Endothelial cell of umbilical vein (primary cell): ENCODE results near the gene RMND5A. TPM values are rescaled to one million over a fixed set of nuclear protein-coding genes. Genes with fewer than 3 reads are reported as not detected.

ENCODE experiments used
- BruUV-seq: library from RNA; stranded (reverse); fragments of 400-500 nt; replicated peaks from 2 replicates; lab custom pipeline; 2021; lab: Mats Ljungman, UMichigan
- CTCF ChIA-PET: fragments of 300-600, 350-600 bp; sonication (Branson Sonifier 250); formaldehyde crosslinking; loops from one replicate; lab custom pipeline; 2021; ENCODE audit warnings: antibody characterized with exemption, inconsistent platforms; lab: Charles Lee
- POLR2A ChIA-PET: fragments of 300-600, 350-600 bp; sonication (Branson Sonifier 250); formaldehyde crosslinking; loops from one replicate; lab custom pipeline; 2021; ENCODE audit warnings: antibody characterized with exemption, inconsistent platforms; lab: Charles Lee
- DNase-seq: peaks from one replicate; pipeline ENCODE4 v3.0.0-alpha.2; 2011; ENCODE audit warnings: low read depth, low spot score
- FAIRE-seq: peaks from 2 replicates; lab custom pipeline; 2011; peaks lifted over from hg19 to GRCh38; lab: Jason Lieb, UNC
- H2AFZ ChIP-seq: 2 replicates; pipeline ENCODE4 v1.6.0; 2012; ENCODE audit warnings: low read depth, low read length, control low read depth, inconsistent platforms
- H3K27ac ChIP-seq: 2 replicates; pipeline ENCODE4 v1.5.1; 2011; ENCODE audit warnings: low read depth, mild to moderate bottlenecking, control low read depth, low read length, moderate library complexity; ENCODE audit not compliant: insufficient read depth
- H3K27me3 ChIP-seq, 2 experiments: 2 replicates each; pipeline versions ENCODE4 v1.6.0 to v1.6.1; 2011; ENCODE audit warnings: low read length in 2 of 2, mixed read lengths in 1 of 2; ENCODE audit not compliant: control insufficient read depth in 2 of 2, insufficient read depth in 2 of 2
- H3K36me3 ChIP-seq, 2 experiments: 2 replicates in 1 of 2; 3 replicates in 1 of 2; pipeline ENCODE4 v1.5.1; 2011; ENCODE audit warnings: low read length in 2 of 2, mild to moderate bottlenecking in 1 of 2, moderate library complexity in 1 of 2; ENCODE audit not compliant: control insufficient read depth in 2 of 2, insufficient read depth in 2 of 2; ENCODE audit errors: extremely low read depth in 1 of 2
- H3K4me1 ChIP-seq: 3 replicates; pipeline ENCODE4 v1.5.1; 2011; ENCODE audit warnings: mild to moderate bottlenecking, low read length; ENCODE audit not compliant: control insufficient read depth, insufficient read depth; ENCODE audit errors: extremely low read depth
- H3K4me2 ChIP-seq: 2 replicates; pipeline ENCODE4 v1.6.1; 2011; ENCODE audit warnings: low read length, control low read depth, mixed read lengths; ENCODE audit not compliant: insufficient read depth
- H3K4me3 ChIP-seq, 3 experiments: fragments of 200-600 bp in 1 of 3; sonication (generic), shearing (Covaris generic) in 1 of 3; replicated peaks in 1 of 3; 2 replicates each; pipeline ENCODE4 v1.5.1; 2011 to 2016; ENCODE audit warnings: control low read depth in 3 of 3, low read length in 3 of 3, mild to moderate bottlenecking in 2 of 3, inconsistent platforms in 1 of 3, low read depth in 1 of 3, moderate library complexity in 1 of 3; ENCODE audit not compliant: insufficient read depth in 1 of 3
- H3K79me2 ChIP-seq: 2 replicates; pipeline ENCODE4 v1.6.0; 2012; ENCODE audit warnings: low read length, inconsistent platforms; ENCODE audit not compliant: control insufficient read depth, insufficient read depth
- H3K9ac ChIP-seq: replicated peaks from 2 replicates; pipeline ENCODE3; 2011; ENCODE audit warnings: low read length, control low read depth; ENCODE audit not compliant: insufficient read depth; ENCODE audit errors: extremely low read depth
- H3K9me1 ChIP-seq: replicated peaks from 3 replicates; pipeline ENCODE4 v1.6.0; 2011; ENCODE audit warnings: mild to moderate bottlenecking, low read length; ENCODE audit not compliant: control insufficient read depth, insufficient read depth; ENCODE audit errors: extremely low read depth
- H3K9me3 ChIP-seq: replicated peaks from 2 replicates; pipeline ENCODE4 v1.5.1; 2012; ENCODE audit warnings: low read length, inconsistent platforms; ENCODE audit not compliant: control insufficient read depth, insufficient read depth
- H4K20me1 ChIP-seq: replicated peaks from 2 replicates; pipeline ENCODE3; 2011; ENCODE audit warnings: mild to moderate bottlenecking, low read length; ENCODE audit not compliant: control insufficient read depth, insufficient read depth; ENCODE audit errors: extremely low read depth
- CTCF ChIP-seq, 2 donors: IDR thresholded peaks; 1 replicate in 1 of 2; 2 replicates in 1 of 2; pipeline ENCODE4 v1.5.1; 2011; ENCODE audit warnings: low read length in 2 of 2, mild to moderate bottlenecking in 2 of 2, moderate library complexity in 2 of 2, control low read depth in 1 of 2, inconsistent platforms in 1 of 2, low read depth in 1 of 2; ENCODE audit not compliant: insufficient read depth in 1 of 2; ENCODE audit errors: extremely low read depth in 1 of 2
- EZH2 ChIP-seq: IDR thresholded peaks from 2 replicates; pipeline ENCODE4 v1.6.1; 2012; ENCODE audit warnings: borderline replicate concordance, low read depth, mild to moderate bottlenecking, moderate library complexity, low read length, inconsistent platforms; ENCODE audit not compliant: severe bottlenecking
- FOS ChIP-seq: IDR thresholded peaks from 2 replicates; pipeline ENCODE4 v1.6.1; 2011; ENCODE audit warnings: mild to moderate bottlenecking, low read length, moderate library complexity, borderline replicate concordance; ENCODE audit not compliant: insufficient read depth
- GATA2 ChIP-seq: IDR thresholded peaks from 2 replicates; pipeline ENCODE4 v1.7.0; 2011; ENCODE audit warnings: low read depth, mild to moderate bottlenecking, moderate library complexity, mixed read lengths, low read length; ENCODE audit not compliant: insufficient read length, insufficient read depth
- JUN ChIP-seq: IDR thresholded peaks from 2 replicates; pipeline ENCODE4 v1.6.1; 2011; ENCODE audit warnings: borderline replicate concordance, low read depth; ENCODE audit not compliant: insufficient read length, insufficient read depth
- MAX ChIP-seq: IDR thresholded peaks from 2 replicates; pipeline ENCODE4 v1.6.1; 2011; ENCODE audit not compliant: insufficient read depth, insufficient read length
- MYC ChIP-seq: IDR thresholded peaks from one replicate; pipeline ENCODE4 v1.6.1; 2011; ENCODE audit warnings: mild to moderate bottlenecking, low read depth, low read length
- POLR2A ChIP-seq: IDR thresholded peaks from 2 replicates; pipeline ENCODE4 v1.6.1; 2012; ENCODE audit warnings: low read depth, mild to moderate bottlenecking, control low read depth, low read length
- POLR2AphosphoS5 ChIP-seq: IDR thresholded peaks from 2 replicates; pipeline ENCODE4 v1.6.1; 2012; ENCODE audit warnings: low read depth, mild to moderate bottlenecking, control low read depth, low read length, moderate library complexity; ENCODE audit not compliant: insufficient read depth
- dilution Hi-C: fragments of 300-500 bp; cut with MboI; formaldehyde crosslinking; loops from one replicate; pipeline ENCODE4 v1.15.0; 2019; ENCODE audit warnings: low sequenced_read_pairs; ENCODE audit not compliant: extremely low pct_ligation_motif_present
- intact Hi-C: fragments of 100-400 bp; cut with micrococcal nuclease; formaldehyde crosslinking; loops from one replicate; pipeline ENCODE4 v1.10.0; 2022
- polyA plus RNA-seq, 4 experiments: library from polyadenylated mRNA; depleted of rRNA in 3 of 4; stranded (reverse) in 3 of 4; unstranded in 1 of 4; fragments of >200 nt; gene quantifications; 2 replicates each; pipeline versions ENCODE4 v1.2.1 to v1.2.3, GENCODE V29; 2011 to 2012; ENCODE audit warnings: missing spikeins in 1 of 4
- total RNA-seq: library from RNA; stranded (reverse); gene quantifications from 2 replicates; pipeline ENCODE4 v1.2.3, GENCODE V29; 2021

RMND5A gene
- total and polyA plus RNA-seq, 2 donors (not counting 3 experiments of a cell fraction or from before 2014, with no cell fraction given), result 10.8 to 21.5 TPM

- H3K79me2 ChIP-seq, result no peaks in the 10 kb centered on the region
- H3K36me3 ChIP-seq, result no peaks in the 10 kb centered on the region
- H3K27ac ChIP-seq, result no peak overlapping the region
- H3K4me3 ChIP-seq, result no peak overlapping the region
- H3K9me3 ChIP-seq, result no peaks in the 10 kb centered on the region
- dilution Hi-C loops (no loop called here), intact Hi-C loops (no loop called here)
- ChIA-PET POLR2A (no interaction called here), CTCF (interaction anchor here (1.2 kb wide), 1 partner anchor 30 kb away, joined by 3 read pairs; no protein-coding TSS in a partner anchor)
- H3K4me2 ChIP-seq, result no peak overlapping the region
- H3K9me1 ChIP-seq, result no peaks in the 10 kb centered on the region
- peaks cover 5% of the 10 kb centered on the region for H3K4me1 ChIP-seq
- BruUV-seq, result no TSS peak
- no peak overlapping the region for H3K9ac ChIP-seq
- FAIRE-seq, result no peak
- TF ChIP-seq EZH2, result no peak
- no peak for TF ChIP-seq MAX
- no peak for TF ChIP-seq POLR2AphosphoS5
- no peak for TF ChIP-seq POLR2A
- TF ChIP-seq CTCF (IDR thresholded peaks at IDR 0.05; ENCODE audit: extremely low read depth in 1 of 2, insufficient read depth in 1 of 2, low read depth in 1 of 2, low read length in 2 of 2), result no peak
- no peak for TF ChIP-seq MYC
- TF ChIP-seq GATA2, result no peak
- TF ChIP-seq FOS, result no peak
- TF ChIP-seq JUN, result no peak
- no peaks in the 10 kb centered on the region for H4K20me1 ChIP-seq
- no peak overlapping the region for H2AFZ ChIP-seq
- DNase-seq, result no peak
- H3K27me3 ChIP-seq, result peaks cover 0 to 2% of the 10 kb centered on the region in 2 experiments
Measured at GRCh38 chr2:86673986-86674670, 46.0 kb upstream of the RMND5A start.
